Stimulated activated CD8-positive, alpha-beta memory T cell treated with anti-CD3 and anti-CD28 coated beads, Interleukin-12 subunit alpha, Interleukin-12 subunit beta, amount 100 ng/mL, for 1 hour (primary cell): ENCODE measurements around the gene DMGDH.

Experiments used
- DNase-seq: peaks from one replicate; pipeline ENCODE4 v3.0.0-alpha.2; 2020; ENCODE audit warnings: low read depth

The DMGDH gene

DNA sequence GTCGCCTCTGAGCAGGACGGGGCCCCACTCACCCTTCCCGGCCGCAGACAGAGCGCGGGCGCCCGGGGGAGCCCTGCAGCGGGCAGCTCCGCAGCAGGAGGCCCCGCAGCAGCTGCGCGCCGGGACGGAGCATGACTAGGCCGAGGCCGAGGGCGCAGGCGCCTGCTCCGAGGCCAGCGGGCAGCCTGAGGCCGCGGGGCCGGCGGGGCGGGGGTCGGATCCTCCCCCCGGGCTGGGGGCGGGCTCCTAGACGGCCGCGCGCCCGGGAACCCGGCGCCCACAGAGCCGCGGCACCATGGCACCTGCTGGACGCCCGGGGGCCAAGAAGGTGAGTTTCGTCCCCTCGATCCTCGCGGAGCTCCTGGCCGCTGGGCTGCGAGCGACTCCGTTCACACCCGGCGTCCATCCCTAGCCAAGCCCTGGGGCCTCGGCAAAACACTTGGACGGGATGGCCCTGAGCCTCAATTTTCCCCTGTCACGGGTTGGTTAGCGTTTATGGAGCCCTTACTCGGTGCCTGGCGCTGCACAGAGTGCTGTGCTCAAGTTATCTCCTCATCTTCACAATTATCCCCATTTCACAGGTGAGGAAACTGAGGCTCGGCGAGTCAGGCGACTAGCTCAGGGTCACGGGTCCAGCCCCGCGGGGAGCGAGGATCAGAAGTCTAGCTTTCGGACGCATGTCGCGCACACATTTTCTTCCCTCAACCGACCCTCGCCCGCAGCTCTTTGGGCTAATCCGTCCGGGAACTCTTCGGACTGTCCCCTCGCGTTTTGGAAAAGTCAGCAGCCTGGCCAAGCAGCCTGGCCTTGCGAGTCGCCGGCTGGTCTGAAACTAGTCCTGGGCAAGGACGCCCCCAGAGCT is at the start of gene DMGDH, which contains the start of gene BHMT2:
Gene DMGDH (minus strand): TSS at position 187 of the 862 bp plus-strand sequence. CDS start 54 bp downstream, at position 133.
Gene BHMT2 (plus strand): TSS at position 280 of the 862 bp plus-strand sequence. CDS start 16 bp downstream, at position 296.
- no peak for DNase-seq

DNA sequence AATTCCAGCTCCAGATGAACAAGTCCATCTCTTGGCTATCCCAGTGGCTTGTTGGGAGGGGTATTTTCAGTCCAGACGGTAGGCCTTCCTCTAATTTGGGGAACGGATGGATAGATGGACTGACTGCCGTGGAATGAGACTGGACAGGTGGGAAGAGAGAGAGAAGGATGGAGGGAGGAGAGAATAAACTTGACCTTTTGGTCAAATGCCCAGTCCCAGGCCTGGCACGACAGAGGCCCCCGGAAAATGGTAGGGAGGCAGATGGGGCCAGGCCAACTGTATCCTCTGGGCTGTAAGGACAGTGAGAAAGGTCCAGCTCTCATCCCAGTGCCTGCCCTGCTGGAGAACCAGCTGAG is 43.2 kb upstream of the DMGDH start:
- no peak for DNase-seq

DNA sequence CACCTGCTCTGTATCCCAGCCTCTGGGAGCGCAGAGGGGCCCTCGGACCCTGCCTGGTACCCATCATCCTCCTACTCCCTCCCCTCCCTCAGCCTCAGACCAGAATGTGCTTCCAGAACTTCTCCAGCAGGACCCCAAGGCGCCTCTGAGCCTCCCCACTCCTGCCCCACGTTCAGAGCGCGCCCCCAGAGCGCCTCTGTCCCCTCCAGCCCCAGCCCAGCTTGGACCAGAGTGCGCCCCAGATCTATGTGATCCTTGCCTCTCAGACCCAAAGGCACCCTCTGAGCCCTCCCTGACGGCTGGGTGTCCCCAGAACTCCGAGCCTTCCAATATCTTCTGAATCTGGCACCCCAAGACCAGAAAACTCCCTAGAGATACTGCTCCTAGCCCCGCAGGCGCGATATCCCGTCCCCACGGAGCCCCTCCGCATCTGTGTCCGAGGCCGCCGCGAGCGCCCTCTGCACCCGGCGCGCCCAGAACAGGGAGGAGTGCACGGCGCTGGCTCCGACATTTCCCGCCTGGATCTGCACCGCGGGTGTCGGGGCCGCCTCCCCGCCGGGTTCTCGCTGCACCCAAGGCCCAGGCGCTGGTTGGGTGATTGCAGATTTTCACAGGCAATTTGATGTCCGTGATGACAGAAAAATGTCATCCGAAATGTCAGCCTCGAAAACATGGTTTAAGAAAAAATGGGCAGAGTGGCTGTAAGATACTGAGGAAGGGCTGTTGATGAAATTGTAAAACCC is 42.7 kb upstream of the DMGDH start:
- DNase-seq, result no peak

DNA sequence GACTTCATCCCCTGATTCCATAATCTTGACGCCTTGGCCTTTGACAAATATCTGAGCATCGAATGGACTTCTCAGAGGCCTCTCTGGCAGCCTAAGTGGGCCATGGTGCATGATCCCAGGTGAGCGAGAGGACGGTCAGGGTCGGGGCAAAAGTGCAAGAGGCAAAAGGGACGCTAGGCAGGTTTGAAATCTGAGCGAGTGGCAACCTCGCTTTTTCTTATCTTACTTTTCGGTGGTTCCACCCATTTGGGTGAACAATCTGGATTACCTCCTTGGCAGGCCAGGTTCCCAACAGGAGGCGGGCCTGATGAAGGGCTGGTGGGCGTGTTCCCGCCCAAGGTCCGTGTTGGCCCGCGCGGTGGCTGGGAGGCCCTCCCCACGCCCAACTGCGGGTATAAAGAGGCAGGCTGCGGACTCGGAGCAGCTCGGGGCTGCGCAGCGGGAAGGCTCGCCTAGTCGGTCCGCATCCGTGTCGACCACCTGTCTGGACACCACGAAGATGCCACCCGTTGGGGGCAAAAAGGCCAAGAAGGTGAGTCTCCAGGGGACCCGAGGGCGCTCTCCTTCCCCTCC is 42.0 kb upstream of the DMGDH start, which contains the start of gene BHMT:
Gene BHMT (plus strand): TSS at position 423 of the 573 bp plus-strand sequence. CDS start 77 bp downstream, at position 500.
- no peak for DNase-seq

DNA sequence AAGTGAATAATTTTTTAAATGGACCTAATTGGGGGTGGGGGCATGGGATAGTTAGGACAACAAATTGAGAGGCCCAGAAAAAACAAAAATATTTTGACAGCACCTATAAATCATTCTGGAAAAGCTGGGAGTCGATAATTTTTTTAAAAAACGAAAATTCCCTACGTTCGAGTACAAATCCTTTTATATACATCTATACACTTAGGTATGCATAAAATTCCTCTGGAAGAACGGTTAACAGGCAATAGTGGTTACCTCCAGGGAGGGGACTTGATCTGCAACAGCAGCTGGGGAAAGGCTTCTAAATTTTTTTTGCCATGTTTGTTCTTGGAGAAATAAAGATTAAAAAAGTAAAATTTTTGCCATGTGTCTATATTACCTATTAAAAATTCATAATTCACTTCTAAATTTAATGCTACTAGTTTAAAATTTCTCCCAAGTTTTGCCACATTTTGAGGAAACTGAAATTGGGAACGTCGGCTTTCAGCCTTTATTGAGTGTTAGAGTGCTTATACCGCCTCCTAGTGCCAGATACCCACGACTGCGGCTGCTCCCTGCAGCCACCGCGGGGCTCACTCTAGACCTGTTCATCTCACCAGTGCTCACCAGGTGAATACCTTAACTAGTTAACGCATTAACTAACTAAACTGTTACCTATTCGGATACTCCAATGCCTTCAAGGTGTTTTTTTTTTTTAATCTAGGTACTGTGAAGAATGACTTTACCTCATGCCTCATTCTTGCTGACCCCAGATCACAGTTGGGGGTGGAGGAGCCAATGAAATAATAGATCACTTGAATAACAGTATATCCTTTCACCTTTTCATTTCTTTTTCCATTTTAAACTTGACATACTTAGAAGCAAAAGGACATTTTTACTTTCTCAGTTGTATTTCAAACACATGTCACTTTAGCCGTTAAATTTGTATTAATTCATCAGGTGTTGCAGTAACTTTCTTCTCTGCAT is 40.3 kb upstream of the DMGDH start:
- no peak for DNase-seq

DNA sequence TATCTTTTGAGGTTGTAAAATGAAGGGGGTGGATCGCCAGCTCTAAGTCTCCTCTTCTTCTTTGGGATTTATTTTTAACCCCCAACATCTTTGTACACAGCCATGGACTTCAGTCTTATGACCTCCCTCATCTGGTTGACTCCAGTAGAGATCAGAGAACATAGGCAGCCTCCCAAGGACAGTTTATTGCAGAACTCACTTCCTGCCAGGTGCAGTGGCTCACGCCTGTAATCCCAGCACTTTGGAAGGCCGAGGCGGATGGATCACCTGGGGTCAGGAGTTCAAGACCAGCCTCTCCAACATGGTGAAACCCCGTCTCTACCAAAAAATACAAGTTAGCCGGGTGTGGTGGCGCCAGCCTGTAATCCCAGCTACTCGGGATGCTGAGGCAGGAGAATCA is 39.3 kb upstream of the DMGDH start:
- no peak for DNase-seq

DNA sequence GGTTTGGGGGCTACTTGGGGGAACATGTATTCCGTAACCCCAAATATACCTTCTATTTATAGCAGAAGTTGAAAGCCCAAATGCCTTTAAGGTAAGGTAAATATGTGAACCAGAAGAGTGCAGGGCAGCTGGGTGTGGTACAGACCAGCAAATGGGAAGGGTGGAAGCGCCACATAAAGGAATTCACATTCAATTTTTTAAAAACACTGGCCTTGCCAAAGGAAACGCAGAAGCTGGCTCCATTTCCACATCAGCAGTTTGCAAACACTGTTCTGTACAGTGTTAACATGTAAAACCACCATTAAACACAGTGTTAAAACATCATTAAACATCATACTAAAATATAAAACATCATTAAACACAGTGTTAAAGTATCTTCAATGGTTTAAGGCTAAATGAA is 38.6 kb upstream of the DMGDH start:
- no peak for DNase-seq

DNA sequence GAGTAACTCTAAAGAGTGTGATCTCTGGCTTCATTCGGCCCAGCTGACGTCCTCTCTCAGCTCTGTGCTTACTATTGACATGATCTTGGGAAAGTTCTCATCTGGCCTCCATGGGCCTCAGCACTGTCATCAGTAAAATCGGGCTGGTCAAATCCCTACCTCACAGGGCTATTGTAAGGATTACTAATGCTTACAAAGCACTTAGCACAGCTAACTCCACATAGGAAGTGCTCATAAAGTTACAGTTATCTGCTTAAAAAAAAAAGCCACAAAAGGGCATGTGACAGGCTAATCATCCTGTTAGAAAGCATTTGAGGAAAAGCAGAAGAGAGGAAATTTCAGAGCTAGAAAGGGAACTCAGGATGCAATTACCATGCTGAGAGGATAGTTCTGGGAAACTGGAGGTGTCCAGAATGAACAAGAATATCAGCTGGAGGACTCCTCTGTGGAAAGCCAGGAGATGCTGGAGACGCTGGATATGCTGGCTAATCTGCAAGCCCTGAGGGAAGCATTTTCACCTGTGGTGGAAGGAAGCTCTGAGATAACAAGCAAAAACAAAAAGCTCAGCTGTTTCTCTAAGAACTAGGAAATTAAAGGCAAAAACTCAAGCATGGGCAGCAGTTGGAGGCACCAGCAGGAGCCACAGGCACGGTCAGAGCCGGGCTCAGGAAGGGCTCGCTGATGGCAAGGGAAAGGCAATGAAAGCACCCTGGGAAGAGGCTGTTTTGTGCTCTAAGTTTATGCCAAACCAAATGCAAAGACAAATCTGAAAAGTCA is 37.7 kb upstream of the DMGDH start:
- DNase-seq, result no peak

DNA sequence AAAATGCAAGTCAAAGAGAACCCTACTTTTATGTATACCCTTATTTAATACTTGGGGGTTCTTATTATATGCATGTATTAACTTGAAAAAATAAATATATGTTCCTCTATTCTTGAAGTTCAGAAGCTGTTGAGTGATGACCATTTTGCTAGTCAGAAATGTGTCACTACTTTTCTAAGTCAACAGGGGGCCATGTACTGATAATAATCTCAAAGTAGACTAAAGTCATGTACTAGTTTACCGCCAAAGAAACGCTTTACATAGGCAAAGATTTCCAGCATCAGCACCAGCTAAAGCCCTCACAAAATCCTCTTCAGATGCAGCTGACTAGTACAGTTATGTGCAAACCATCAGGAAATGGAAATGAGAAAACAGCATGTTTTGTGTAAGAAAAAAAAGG is 36.4 kb upstream of the DMGDH start:
- DNase-seq, result no peak

DNA sequence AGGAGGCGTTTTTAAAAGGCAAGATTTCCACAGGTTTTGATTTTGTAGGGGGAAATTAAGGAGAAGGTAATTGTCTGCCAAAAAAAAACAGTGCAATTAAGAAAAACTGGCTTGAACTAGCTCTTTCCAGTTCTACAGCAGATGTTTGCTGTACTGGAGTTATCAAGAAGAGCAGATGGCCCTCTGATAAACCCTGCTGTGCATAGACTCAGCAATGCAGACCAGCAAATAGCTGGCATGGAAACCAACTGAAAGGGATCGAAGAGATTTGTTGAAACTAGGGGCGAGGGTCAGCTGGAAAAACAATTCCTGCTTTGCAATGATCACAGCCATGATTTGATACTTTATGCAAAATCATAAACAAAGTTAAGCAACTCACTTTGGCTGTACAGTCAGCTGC is 24.3 kb upstream of the DMGDH start:
- DNase-seq, result no peak

DNA sequence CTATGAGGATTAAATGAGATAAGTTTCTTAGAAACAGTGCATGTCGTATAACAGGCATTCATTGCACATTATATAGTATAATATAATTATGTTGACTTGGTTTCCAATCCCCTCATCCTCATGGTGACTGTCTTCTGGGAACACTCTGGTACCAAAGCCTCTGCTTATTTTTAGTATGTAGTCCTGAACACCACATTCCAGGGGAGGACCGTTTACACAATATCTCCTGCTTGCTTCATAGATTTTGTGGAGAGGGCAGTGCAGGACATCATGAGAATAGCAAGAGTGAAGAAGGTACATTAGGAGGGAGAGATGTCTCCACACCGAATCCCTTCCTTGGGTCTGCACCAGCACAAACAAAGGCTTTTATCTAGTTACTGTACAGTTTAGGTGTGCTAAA is 21.6 kb upstream of the DMGDH start:
- no peak for DNase-seq

DNA sequence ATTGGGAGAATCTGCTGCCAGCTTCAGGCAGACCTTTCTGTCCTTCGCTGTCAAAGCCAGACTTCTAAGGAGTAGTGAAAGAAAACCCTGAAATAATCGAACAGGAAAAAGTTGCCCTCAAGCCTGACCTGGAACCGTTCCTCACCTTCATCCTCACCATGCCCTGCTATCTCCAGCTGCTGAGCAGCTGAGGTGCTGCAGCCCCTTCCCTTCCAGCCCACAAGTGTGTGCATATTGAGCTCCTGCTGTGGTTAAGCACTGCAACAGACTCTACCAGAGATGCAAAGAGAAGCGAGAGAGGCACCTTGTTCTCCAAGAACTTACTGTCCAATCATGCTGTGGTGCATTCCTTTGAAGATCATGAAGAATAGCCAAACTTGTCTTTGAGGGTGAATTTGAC is 19.0 kb upstream of the DMGDH start:
- no peak for DNase-seq

DNA sequence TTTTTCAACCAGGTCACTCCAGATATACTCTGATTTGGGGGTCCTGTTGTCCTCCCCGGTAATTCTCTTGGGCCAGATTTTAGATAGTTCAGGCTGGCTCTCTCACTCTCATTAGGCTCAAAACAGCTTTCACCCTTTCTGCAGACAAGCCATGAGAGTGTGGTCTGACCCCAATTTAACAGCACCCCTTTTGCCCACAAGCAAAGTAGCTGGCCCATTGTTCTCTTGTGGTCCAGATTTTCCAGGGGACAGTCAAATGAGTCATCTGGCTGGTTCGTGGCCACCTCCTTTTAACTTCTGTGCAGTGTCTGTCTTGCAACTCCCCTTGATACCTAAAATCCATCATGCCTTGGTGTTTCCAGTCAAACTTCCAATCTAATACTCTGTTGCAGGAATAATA is 16.6 kb upstream of the DMGDH start:
- DNase-seq, result no peak

DNA sequence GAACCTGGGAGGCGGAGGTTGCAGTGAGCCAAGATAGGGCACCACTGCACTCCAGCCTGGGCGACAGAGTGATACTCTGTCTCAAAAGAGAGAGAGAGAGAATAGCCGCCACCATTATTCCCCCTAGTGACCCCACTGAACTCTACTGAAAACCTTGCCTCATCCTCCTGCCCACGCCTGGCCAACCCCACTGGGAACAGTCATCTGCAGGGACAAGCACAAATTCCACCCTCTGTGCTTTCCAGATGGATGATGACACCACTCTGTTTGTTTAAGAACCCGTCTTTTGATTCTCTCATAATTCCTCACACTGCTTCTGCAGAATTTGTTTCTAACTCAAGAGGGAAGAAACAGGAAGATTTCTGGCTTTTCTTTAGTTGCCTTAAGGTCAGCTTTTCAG is 12.3 kb upstream of the DMGDH start:
- DNase-seq, result no peak

DNA sequence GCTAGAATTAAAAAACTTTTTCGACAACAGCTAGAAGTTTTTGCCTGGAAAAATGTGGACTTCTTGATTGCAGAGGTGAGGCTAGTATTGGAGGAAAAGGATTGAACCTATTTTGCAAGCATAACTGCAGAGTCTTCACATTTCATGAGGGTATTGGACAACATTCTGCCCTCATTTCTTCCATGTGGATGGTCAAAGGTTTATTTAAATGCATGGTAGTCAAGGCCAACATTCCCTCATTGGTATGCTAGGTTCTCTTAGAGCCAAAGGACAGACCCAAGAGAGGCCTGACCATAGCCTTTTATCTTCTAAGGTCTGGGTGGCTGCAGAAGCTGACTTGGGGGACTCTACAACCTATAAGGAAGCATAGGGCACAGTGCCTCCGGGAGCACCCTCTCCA is 11.3 kb upstream of the DMGDH start:
- no peak for DNase-seq

DNA sequence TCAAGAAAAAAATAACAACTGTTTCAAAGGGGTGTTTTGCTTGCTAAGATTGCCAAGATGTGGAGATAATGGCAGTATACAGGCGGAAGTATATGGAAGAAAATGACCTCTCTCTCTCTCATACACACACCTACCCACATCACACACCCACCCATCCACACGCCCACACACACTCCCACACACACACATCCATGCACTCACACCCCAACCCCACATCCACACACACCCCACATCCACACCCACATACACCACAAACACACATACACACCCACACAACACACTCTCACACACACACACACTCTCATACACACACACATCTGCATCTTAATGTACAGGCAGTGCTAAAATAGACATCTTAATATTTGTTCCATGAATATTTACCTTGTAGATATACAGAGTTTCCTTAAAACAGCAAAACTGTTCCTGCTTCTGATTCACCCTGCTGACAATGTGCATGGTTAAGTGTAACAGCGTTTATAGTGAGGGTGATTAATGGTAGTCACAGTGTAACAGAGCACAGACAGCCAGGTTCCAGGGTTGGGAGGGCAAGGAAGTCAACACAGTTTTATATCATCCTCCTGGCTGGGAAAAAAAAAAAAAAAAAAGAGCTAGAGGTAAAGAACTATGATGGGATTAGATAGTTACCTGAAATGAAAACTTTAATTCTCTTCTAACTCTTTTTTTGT is 8.3 kb upstream of the DMGDH start:
- DNase-seq, result no peak

DNA sequence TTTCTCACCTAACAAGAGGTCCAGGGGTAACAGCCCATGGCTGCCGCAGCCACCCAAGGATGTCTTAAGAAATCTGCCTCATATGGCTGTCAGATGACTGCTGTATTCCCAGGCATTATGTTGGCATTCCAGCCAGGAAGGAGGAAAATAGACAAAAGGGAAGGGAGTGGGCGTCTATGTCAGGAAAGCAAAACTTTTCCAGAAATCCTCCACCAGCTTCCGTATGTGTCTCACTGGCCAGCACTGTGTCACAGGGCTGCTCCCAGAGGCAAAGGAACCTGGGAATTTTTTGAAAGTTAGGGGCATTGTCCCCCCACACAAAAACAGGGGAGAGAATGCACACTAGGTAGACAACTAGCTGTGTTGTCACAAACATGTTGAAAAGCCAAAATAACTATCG is 7.3 kb upstream of the DMGDH start:
- no peak for DNase-seq

DNA sequence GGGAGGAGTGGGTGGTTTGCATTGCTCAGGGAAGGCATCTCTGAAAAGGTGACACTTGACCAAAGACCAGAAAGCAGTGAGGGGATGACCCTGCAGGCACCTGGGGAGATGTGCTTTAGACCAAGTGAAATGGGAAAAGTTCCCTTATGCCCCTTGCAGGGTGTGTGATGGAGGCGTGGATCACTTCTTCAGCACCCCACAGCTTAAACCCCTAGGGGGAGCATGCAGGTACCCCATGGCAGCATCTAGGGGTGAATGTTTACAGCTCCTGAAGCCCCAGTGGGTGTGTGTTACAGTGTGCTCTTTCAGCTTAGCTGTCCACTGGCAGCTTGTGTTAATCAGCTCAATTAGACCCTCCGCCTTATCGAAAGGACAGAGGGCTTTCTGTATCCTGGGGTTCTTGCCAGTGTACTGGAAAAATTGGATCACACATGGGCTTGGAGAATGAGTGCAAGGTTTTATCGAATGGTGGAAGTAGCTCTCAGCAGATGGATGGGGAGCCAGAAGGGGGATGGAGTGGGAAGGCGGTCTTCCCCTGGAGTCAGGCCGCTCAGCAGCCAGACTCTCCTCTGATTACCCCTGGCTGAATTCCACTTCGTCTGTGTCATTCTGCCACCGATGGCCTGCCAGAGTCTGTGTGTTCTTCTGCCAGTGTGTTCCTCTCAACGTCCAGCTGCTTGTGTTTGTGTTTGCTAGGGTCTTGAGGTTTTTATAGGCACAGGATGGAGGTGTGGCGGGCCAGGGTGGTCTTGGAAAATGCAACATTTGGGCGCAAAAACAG is 6.4 kb upstream of the DMGDH start:
- DNase-seq, result no peak

DNA sequence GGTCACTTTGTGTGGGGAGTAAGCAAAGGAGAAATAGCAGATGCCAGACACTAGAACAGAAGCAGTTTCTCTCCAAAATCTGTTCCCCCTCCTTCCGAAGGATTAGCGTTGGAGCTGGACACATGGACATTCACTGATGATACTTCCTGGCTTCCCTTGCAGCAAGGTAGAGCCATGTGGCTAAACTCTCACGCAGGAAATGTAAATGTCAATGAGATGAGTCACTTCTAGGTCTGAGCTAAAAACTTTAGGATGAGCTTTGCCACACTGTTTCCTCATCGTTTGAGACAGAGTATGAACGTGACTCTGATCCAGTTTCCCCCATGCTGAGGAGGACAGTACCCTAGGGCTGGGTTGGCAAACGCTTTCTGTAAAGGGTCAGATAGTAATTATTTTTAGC is 5.2 kb upstream of the DMGDH start:
- no peak for DNase-seq

DNA sequence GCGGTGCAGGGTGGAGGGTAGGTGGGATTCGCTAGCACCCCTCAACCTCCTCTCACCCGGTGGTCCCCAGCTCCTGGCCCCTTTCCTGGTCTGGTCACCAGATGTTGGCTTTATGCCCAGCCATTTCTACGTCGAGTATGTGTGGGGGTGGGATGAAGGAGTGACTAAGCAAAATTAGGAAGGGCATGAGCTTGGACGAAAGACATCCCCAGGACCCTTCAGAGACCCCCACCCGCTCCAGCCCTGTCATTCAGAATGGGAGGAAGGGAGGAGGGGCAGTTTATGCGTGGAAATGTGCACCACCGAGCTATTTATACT is 835 bp upstream of the DMGDH start:
- no peak for DNase-seq
